ENCODE measurements around the gene SCRG1. TPM values are rescaled to one million over a fixed set of nuclear protein-coding genes. Genes with fewer than 3 reads are reported as not detected.

Gene SCRG1
- 1.2 and 1.3 TPM in 2 replicates for total RNA-seq (2014; rRNA removed; shearing (Covaris generic))
- polyA plus RNA-seq (2015; cell fraction: cytosol; rRNA removed): 2.4 and 3.6 TPM in 2 replicates
- polyA plus RNA-seq (2015; cell fraction: nucleus; rRNA removed): 0.44 and 0.72 TPM in 2 replicates

- peak; percentile 79 for DNase-seq (ENCODE audit: low read depth, low spot score)
- in situ Hi-C loops (cut with HindIII; ENCODE audit: low pct_unique_long_range_greater_than_20kb, low sequenced_read_pairs): no loop called here
Measured at GRCh38 chr4:173398779-173399415, at the start of gene SCRG1. Gene SCRG1, minus strand, starts transcription at chr4:173399116. Its CDS starts 7,702 bp downstream, at chr4:173391414.

- DNase-seq (ENCODE audit: low read depth, low spot score): no peak
- in situ Hi-C loops (cut with HindIII; ENCODE audit: low pct_unique_long_range_greater_than_20kb, low sequenced_read_pairs): no loop called here
Measured at GRCh38 chr4:173448103-173448502, 49.2 kb upstream of the SCRG1 start.

- in situ Hi-C loops (cut with HindIII; ENCODE audit: low pct_unique_long_range_greater_than_20kb, low sequenced_read_pairs): no loop called here
- no peak for DNase-seq (ENCODE audit: low read depth, low spot score)
Measured at GRCh38 chr4:173446416-173446815, 47.5 kb upstream of the SCRG1 start.

- in situ Hi-C loops (cut with HindIII; ENCODE audit: low pct_unique_long_range_greater_than_20kb, low sequenced_read_pairs): no loop called here
- DNase-seq (ENCODE audit: low read depth, low spot score): no peak
Measured at GRCh38 chr4:173443121-173443520, 44.2 kb upstream of the SCRG1 start.

GRCh38 chr4:173442223-173442932 is 43.5 kb upstream of the SCRG1 start:
- in situ Hi-C loops (cut with HindIII; ENCODE audit: low pct_unique_long_range_greater_than_20kb, low sequenced_read_pairs): no loop called here
- DNase-seq (ENCODE audit: low read depth, low spot score): peak; percentile 16

- no peak for DNase-seq (ENCODE audit: low read depth, low spot score)
- in situ Hi-C loops (cut with HindIII; ENCODE audit: low pct_unique_long_range_greater_than_20kb, low sequenced_read_pairs): no loop called here
Measured at GRCh38 chr4:173440888-173441287, 42.0 kb upstream of the SCRG1 start.

GRCh38 chr4:173436771-173437265 is 37.9 kb upstream of the SCRG1 start:
- in situ Hi-C loops (cut with HindIII; ENCODE audit: low pct_unique_long_range_greater_than_20kb, low sequenced_read_pairs): no loop called here
- DNase-seq (ENCODE audit: low read depth, low spot score): no peak

- DNase-seq (ENCODE audit: low read depth, low spot score): no peak
- in situ Hi-C loops (cut with HindIII; ENCODE audit: low pct_unique_long_range_greater_than_20kb, low sequenced_read_pairs): no loop called here
Measured at GRCh38 chr4:173436149-173436579, 37.2 kb upstream of the SCRG1 start.

GRCh38 chr4:173434231-173434630 is 35.3 kb upstream of the SCRG1 start:
- in situ Hi-C loops (cut with HindIII; ENCODE audit: low pct_unique_long_range_greater_than_20kb, low sequenced_read_pairs): no loop called here
- DNase-seq (ENCODE audit: low read depth, low spot score): no peak

GRCh38 chr4:173433447-173433846 is 34.5 kb upstream of the SCRG1 start:
- in situ Hi-C loops (cut with HindIII; ENCODE audit: low pct_unique_long_range_greater_than_20kb, low sequenced_read_pairs): no loop called here
- no peak for DNase-seq (ENCODE audit: low read depth, low spot score)

GRCh38 chr4:173432430-173432829 is 33.5 kb upstream of the SCRG1 start:
- in situ Hi-C loops (cut with HindIII; ENCODE audit: low pct_unique_long_range_greater_than_20kb, low sequenced_read_pairs): no loop called here
- no peak for DNase-seq (ENCODE audit: low read depth, low spot score)

- no peak for DNase-seq (ENCODE audit: low read depth, low spot score)
- in situ Hi-C loops (cut with HindIII; ENCODE audit: low pct_unique_long_range_greater_than_20kb, low sequenced_read_pairs): no loop called here
Measured at GRCh38 chr4:173426064-173426463, 27.1 kb upstream of the SCRG1 start.

GRCh38 chr4:173424899-173425805 is 26.2 kb upstream of the SCRG1 start:
- in situ Hi-C loops (cut with HindIII; ENCODE audit: low pct_unique_long_range_greater_than_20kb, low sequenced_read_pairs): no loop called here
- no peak for DNase-seq (ENCODE audit: low read depth, low spot score)

- in situ Hi-C loops (cut with HindIII; ENCODE audit: low pct_unique_long_range_greater_than_20kb, low sequenced_read_pairs): no loop called here
- DNase-seq (ENCODE audit: low read depth, low spot score): no peak
Measured at GRCh38 chr4:173420801-173421200, 21.9 kb upstream of the SCRG1 start.

GRCh38 chr4:173420324-173420752 is 21.4 kb upstream of the SCRG1 start:
- peak; percentile 63 for DNase-seq (ENCODE audit: low read depth, low spot score)
- in situ Hi-C loops (cut with HindIII; ENCODE audit: low pct_unique_long_range_greater_than_20kb, low sequenced_read_pairs): no loop called here

- in situ Hi-C loops (cut with HindIII; ENCODE audit: low pct_unique_long_range_greater_than_20kb, low sequenced_read_pairs): no loop called here
Measured at GRCh38 chr4:173418639-173419038, 19.7 kb upstream of the SCRG1 start.

GRCh38 chr4:173417833-173418232 is 18.9 kb upstream of the SCRG1 start:
- DNase-seq (ENCODE audit: low read depth, low spot score): no peak
- in situ Hi-C loops (cut with HindIII; ENCODE audit: low pct_unique_long_range_greater_than_20kb, low sequenced_read_pairs): no loop called here

More at GRCh38 chr4:173418639-173419038, 19.7 kb upstream of the SCRG1 start:
- DNase-seq (ENCODE audit: low read depth, low spot score): no peak
